Occipital lobe (tissue), 2 donors: ENCODE data around the gene CFAP52. TPM values are rescaled to one million over a fixed set of nuclear protein-coding genes. Genes with fewer than 3 reads are reported as not detected.
"Not testable (repeated sequence)": the region's sequence is repeated elsewhere in the genome, so short reads cannot be mapped to it uniquely, and the experiment has no call there.

Source experiments
- DNase-seq: peaks from one replicate; lab custom pipeline; 2025; lab: John Stamatoyannopoulos, UW
- total RNA-seq: library from RNA; depleted of rRNA; stranded (reverse); fragments of >200 nt; gene quantifications from one replicate; pipeline ENCODE4 v1.2.3, GENCODE V29; 2014

The CFAP52 gene
- total RNA-seq, 1 donor from 2014 or later: 2.2 TPM

DNA sequence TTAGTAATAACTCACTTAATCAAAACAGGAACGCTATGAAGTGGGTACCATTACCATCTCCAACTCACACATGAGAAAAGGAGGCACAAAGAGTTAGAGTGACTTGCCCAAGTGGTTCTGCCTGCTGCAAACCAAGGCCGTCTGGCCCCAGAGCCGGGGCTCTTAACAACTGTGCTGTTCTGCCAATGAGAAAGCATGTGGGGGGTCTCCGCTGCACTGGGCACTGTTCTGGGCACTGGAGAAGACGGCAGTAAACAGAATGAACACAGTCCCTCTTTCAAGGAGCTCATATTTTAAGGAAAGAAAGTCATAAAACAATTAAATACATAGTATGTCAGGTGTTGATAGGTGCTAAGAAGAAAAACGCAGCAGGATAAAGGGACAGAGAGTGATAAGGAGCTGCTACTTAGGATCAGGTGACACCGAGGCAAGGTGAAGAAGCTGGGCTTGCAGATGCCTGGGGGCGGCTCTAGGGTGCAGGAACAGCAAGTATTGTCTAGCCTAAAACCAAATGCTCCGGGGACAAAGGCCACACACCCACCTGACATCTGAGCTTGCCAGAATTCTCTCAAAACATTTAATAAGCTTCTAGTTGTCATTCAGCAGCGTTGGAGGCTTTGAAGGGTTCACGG lies 7.4 kb upstream of the CFAP52 start:
- no peak for DNase-seq

- DNase-seq: no peak
These were observed 5.2 kb upstream of the CFAP52 start for GRCh38 chr17:9571201-9571600.

DNA sequence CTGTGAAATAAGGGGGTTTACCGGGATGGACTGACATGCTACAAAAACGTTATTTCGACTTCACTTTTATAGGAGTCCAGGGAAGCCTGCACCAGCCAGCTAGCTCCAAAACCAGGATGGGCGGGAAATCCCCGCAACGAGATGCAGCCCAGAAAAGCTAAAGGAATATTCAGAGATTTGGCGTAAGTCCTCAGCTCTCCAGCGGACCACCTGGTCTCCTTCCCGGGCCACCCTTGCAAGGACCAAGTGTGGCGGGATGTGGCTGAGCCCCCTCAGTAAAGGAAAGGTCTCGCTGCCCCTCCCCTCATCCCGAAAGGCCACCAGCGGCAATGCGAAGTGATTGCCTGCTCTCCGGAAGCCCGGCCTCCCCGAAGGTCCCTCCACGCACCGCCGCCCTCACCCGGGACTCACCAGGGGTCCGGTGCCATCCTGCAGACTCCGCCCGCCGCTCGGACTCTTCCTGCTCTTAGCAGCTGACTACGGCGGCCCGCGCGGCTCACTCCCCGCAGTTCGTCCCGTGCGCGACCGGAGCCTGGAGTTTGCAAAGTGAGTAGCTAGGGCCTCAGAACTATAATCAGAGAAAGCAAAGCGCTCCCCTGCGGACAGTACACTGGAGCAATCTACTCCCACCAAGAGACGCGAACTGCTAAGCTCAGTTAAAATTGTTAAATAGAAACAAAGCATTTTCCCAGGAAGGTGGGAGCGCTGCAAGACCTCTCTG lies 901 bp upstream of the CFAP52 start, which contains the start of gene STX8:
Gene STX8 (minus strand): TSS at position 440 of the 721 bp plus-strand sequence. CDS start 12 bp downstream, at position 428.
- DNase-seq: peak; percentile 85

DNA sequence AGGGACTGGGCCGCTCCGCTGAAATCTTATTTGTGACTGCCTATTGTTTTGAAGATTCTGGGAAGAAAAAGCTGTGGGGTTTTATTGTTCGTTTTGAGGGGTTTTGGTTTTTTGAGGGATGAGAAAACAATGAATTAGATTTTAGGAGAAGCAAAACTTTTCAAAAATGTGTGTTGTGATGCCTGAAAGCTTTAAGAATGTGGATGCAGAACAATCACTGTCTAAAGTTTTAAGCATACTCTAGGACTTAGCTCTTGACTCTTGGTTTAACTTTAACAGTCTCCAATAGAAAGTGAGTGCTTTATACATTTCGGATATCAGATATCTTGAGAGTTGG lies 899 bp downstream of the CFAP52 start:
- no peak for DNase-seq

GRCh38 chr17:9587969-9588656 lies 11.7 kb downstream of the CFAP52 start:
- peak; percentile 3 for DNase-seq

DNA sequence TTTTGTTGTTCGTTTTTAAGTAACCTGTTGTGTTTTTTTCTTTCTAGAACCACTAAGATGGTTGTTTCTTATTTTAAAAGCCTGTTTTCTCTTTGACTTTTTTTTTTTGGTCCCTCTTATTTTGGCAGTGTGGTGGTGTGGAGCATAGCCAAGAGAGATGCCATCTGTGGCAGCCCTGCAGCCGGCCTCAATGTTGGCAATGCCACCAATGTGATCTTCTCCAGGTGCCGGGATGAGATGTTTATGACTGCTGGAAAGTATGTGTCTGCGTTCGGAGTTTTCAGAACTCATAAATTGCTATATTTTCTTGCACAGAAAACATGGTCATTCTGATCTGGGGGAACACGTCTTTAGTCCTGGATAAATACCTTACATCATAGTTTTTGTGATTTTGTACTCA lies 17.6 kb downstream of the CFAP52 start:
- no peak for DNase-seq

- DNase-seq: not testable (repeated sequence)
These were observed 21.2 kb downstream of the CFAP52 start for GRCh38 chr17:9597638-9598037.

DNA sequence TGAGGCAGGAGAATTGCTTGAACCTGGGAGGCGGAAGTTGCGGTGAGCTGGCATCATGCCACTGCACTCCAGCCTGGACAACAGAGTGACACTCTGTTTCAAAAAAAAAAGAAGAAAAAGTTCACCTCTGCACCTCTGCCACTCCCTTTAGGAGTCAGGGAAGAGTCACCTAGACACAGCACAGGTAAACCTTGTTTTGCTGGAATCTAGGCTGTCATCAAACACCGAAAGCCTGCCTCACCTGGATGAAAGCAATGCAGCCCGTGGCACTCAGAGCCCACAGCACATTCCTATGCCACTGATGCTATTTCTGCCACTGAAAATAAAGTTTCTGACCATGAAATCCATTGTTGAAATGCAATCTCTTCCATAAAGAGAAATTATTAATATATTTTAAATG lies 22.2 kb downstream of the CFAP52 start:
- DNase-seq: no peak

DNA sequence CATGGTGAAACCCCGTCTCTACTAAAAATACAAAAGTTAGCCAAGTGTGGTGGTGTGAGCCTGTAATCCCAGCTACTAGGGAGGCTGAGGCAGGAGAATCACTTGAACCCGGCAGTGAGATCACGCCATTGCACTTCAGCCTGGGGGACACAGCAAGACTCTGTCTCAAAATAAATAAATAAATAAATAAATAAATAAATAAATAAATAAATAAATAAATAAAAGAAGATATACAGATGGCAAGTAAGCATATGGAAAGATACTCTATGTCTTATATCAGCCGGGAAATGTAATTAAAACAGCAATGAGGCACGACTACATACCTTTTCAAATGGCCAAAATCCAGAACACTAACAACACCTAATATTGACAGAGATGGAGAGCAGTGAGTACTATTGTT lies 28.1 kb downstream of the CFAP52 start:
- not testable (repeated sequence) for DNase-seq

- no peak for DNase-seq
These were observed 30.0 kb downstream of the CFAP52 start for GRCh38 chr17:9606453-9606852.

DNA sequence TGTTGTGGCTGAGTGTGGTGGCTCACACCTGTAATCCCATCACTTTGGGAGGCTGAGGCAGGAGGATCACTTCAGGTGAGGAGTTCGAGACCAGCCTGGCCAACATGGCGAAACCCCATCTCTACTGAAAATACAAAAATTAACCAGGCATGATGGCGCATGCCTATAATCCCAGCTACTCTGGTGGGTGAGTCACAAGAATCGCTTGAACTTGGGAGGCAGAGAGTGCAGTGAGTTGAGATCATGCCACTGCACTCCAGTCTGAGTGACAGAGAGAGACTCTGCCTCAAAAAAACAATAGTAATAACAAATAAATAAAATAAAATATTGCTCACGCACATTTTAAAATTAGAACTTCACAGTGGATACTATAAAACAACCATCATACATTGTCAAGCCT lies 30.6 kb downstream of the CFAP52 start:
- not testable (repeated sequence) for DNase-seq

GRCh38 chr17:9611557-9611956 lies 35.1 kb downstream of the CFAP52 start:
- DNase-seq: no peak

- no peak for DNase-seq
These were observed 35.6 kb downstream of the CFAP52 start for GRCh38 chr17:9612006-9612405.

GRCh38 chr17:9615486-9615885 lies 39.0 kb downstream of the CFAP52 start:
- no peak for DNase-seq

GRCh38 chr17:9622961-9623360 lies 46.5 kb downstream of the CFAP52 start:
- no peak for DNase-seq

- DNase-seq: no peak
These were observed 52.1 kb downstream of the CFAP52 start for GRCh38 chr17:9628509-9628908.

DNA sequence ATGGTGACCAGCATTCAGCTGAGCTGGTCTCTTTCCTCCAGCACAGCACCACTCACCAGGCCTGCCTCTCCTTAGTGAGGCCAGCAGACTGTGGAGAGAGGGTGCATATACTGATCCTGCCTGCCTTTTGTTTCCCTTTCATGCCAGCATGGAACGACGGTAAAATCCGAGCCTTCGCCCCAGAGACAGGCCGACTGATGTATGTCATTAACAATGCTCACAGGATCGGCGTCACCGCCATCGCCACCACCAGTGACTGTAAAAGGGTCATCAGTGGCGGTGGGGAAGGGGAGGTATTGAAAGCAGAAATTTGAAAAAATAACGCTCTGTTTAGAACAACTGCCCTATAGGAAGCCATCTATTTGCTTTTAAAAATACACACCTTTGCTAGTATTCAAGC lies 56.3 kb downstream of the CFAP52 start:
- no peak for DNase-seq

- no peak for DNase-seq
These were observed 58.9 kb downstream of the CFAP52 start for GRCh38 chr17:9635340-9635739.

DNA sequence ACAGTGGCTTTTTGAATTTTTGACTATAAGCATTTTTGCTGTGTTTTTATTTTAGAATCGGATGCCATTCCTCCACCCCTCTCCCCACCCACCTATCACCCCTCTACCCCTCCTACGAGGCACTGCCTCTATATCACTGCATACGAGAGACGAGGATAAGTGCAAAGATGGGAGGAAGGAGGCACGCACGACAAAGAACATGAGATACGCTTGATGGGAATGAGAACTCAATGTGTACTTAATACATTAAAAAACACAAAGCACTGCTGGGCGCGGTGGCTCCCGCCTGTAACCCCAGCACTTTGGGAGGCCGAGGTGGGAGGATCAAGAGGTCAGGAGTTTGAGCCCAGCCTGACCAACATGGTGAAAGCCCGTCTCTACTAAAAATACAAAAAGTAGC lies 60.1 kb downstream of the CFAP52 start:
- DNase-seq: no peak

DNA sequence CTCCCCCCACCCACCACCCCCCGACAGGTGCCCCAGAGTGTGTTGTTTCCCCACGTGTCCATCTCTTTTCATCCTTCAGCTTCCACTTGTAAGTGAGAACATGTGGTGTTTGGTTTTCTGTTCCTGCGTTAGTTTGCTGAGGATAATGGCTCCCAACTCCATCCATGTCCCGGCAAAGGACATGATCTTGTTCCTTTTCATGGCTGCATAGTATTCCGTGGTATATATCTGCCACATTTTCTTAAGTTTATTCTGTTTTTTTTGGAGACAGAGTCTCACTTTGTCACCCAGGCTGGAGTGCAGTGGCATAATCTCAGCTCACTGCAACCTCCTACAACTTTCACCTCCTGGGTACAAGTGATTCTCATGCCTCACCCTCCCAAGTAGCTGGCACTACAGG lies 63.9 kb downstream of the CFAP52 start:
- not testable (repeated sequence) for DNase-seq

DNA sequence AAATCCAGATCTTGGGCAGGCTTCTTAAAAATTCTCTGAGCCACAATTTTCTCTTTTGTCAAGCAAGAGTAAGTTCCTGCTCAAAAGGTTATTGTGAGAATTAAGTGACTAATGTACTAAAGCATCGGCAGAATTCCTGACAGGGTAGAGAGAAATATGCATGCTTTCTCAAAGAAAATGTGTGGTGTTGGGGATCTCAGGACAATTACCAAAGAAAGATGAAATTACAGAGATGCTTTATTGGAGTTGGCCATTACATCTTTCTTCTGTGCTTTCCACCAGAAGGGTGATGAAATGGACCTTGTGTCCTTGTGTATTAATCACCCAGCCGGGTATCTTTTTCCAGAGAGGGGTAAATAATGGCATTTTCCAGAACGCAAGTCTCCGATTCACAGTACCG lies 67.2 kb downstream of the CFAP52 start:
- no peak for DNase-seq

GRCh38 chr17:9644910-9645751 lies 68.7 kb downstream of the CFAP52 start, which contains the start of gene USP43:
USP43 (plus strand) TSS chr17:9645517; CDS start chr17:9645633, 116 bp downstream.
- DNase-seq: no peak
